ENCODE data around the gene PRSS57.

DNA sequence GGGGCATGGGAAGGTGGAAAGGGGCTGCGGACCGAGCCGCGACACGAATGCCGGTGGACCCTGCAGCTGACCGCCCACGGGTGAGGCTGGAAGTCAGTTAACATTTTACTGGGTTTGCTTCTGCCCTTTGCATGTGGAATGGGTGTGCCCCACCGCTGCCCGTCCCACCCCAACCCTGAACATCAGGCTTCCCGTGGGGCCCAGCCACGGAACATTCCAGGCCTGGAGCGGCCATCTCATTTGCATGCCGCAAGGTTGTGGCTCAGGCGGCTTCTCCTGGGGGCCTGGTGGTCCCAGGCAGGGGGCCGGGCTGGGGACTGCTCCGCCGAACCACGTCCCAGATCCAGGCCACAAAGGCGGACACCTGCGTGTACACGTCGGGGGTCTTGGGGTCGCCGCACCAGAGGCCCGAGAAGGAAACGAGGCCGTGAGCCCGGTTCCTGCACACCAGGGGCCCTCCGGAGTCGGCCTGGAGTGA is 9.8 kb downstream of the PRSS57 start:
- TF ChIP-seq GATA2 (IDR thresholded peaks at IDR 0.05; ENCODE audit: low read depth, low read length) = no peak
- TF ChIP-seq GATA3 (IDR thresholded peaks at IDR 0.05; ENCODE audit: low read depth, low read length) = no peak

Measured in SH-SY5Y (cell line).